ENCODE data around the gene GEMIN4.

GEMIN4 gene

GRCh38 chr17:740240-741017, 11.6 kb downstream of the GEMIN4 start:
- DNase-seq, result peak; percentile 13

GRCh38 chr17:737561-738113, 14.4 kb downstream of the GEMIN4 start:
- DNase-seq, result no peak

- no peak for DNase-seq
These were observed 18.3 kb downstream of the GEMIN4 start for GRCh38 chr17:733743-734142.

- DNase-seq, result peak; percentile 42
These were observed 19.0 kb downstream of the GEMIN4 start for GRCh38 chr17:732902-733720.

GRCh38 chr17:732067-732901, 19.8 kb downstream of the GEMIN4 start, which contains the start of gene TLCD3A:
TLCD3A (plus strand) TSS chr17:732596; CDS start chr17:732648, 52 bp downstream.
- peak; percentile 53 for DNase-seq

- no peak for DNase-seq
These were observed 20.4 kb downstream of the GEMIN4 start for GRCh38 chr17:731644-732066.

GRCh38 chr17:728911-729310, 23.2 kb downstream of the GEMIN4 start:
- DNase-seq, result no peak

GRCh38 chr17:726271-726919, 25.7 kb downstream of the GEMIN4 start:
- DNase-seq, result no peak

GRCh38 chr17:725746-726145, 26.3 kb downstream of the GEMIN4 start:
- no peak for DNase-seq

- no peak for DNase-seq
These were observed 27.0 kb downstream of the GEMIN4 start for GRCh38 chr17:725084-725483.

- DNase-seq, result no peak
These were observed 30.5 kb downstream of the GEMIN4 start for GRCh38 chr17:721540-721937.

- no peak for DNase-seq
These were observed 31.1 kb downstream of the GEMIN4 start for GRCh38 chr17:720706-721539.

- DNase-seq, result no peak
These were observed 34.0 kb downstream of the GEMIN4 start for GRCh38 chr17:718075-718474.

GRCh38 chr17:708132-708531, 43.9 kb downstream of the GEMIN4 start:
- DNase-seq, result no peak

GRCh38 chr17:705863-706262, 46.2 kb downstream of the GEMIN4 start:
- no peak for DNase-seq

- no peak for DNase-seq
These were observed 47.1 kb downstream of the GEMIN4 start for GRCh38 chr17:705011-705410.

GRCh38 chr17:704111-704864, 47.8 kb downstream of the GEMIN4 start:
- DNase-seq, result no peak

GRCh38 chr17:703081-703875, 48.8 kb downstream of the GEMIN4 start:
- DNase-seq, result no peak

GRCh38 chr17:700504-701094, 51.5 kb downstream of the GEMIN4 start:
- no peak for DNase-seq

Data from midbrain (tissue), 1 donor.